HG02571 (cell line): ENCODE data around the gene GDPD3.
"Not testable (repeated sequence)": the region's sequence is repeated elsewhere in the genome, so short reads cannot be mapped to it uniquely, and the experiment has no call there.

ENCODE experiments used
- ATAC-seq: cut with Tn5 transposase; IDR thresholded peaks from one replicate; pipeline ENCODE4 v1.9.1; 2021; ENCODE audit warnings: mild to moderate bottlenecking, moderate library complexity; ENCODE audit not compliant: unreplicated experiment

The GDPD3 gene

DNA sequence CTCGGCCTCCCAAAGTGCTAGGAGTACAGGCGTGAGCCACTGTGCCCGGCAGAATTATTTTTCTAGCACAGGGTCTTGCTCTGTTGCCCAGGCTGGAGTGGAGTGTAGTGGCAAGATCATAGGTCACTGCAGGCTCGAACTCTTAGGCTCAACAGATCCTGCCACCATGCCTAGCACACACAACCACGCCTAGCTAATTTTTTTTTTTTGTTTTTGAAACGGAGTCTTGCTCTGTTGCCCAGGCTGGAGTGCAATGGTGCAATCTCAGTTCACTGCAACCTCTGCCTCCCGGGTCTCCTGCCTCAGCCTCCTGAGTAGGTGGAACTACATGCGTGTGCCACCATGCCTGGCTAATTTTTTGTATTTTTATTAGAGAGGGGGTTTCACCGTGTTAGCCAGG, 12.4 kb upstream of the GDPD3 start:
- not testable (repeated sequence) for ATAC-seq

DNA sequence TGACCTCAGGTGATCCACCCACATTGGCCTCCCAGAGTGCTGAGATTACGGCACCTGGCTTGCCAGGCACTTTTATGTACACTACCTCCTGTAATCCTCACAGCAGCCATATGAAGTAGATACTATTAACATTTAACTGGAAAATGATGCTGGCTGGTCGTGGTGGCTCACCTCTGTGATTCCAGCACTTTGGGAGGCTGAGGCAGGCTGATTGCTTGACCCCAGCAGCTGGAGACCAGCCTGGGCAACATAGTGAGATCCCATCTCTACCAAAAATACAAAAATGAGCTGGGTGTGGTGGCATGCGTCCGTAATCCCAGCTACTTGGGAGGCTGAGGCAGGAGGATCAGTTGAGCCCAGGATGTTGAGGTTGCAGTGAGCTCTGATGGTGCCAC, 11.6 kb upstream of the GDPD3 start:
- ATAC-seq: no peak

DNA sequence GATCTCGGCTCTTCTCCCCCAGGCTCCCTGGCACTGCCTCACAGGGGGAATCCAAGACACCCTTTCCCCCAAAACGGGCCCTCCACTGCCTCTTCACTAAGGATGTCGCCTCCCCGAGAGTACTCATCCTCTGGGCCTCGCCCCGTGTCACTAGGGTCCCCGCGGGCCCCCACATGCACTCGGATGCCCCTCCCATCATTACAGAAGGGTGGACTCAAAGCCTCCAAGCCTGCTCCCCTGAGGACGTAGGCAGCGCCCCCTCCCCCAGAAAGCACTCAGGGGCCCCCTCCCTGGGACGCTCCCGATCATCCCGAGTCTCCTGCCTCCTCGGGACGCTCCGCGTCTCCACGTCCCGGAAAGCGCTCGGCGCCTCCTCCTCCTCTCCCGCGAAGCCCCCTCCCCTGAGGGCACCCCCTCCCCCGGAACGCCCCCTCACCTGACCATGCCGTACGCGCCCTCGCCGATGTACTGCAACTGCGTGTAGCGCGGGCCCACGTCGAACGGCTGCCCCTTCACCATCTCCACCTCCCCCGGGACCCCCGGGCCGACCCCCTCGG, 9.3 kb upstream of the GDPD3 start:
- ATAC-seq: no peak

DNA sequence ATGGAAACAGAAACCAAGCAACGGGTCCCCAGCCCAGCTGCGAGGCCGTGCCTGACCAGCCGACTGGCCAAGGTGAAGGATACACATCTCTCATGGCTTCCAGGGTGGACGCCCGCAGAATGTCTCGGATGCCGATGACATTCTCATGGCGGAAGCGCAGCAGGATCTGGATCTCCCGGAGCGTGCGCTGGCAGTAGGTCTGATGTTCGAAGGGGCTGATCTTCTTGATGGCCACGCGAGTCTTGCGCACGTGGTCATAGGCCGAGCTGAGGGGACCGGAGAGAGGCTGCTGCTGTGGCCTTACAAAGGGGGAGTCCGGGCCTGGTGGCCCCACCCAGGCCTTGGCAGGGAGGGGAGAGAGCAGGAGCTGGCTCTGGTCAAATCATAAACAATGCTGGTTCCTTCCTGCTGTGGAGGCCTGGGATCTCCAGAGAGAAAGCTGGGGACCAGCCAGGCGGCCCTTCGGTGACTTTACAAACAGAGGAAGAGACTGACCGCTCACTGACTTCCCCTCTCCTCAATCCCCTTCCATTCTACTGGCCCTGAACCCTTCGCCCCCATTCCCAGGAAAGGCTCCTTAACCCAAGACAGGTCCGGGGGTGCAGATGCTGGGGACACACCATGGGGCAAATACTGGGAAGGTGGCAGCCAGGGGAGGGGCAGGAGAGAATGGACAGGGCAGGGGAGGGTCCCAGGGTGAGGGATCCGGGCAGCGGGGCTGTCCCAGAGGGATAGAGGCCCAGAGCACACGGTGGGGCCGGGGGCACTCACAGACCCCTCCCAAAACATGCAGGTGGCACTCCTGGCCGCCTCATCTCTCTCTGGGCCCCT, 8.6 kb upstream of the GDPD3 start:
- ATAC-seq: no peak

DNA sequence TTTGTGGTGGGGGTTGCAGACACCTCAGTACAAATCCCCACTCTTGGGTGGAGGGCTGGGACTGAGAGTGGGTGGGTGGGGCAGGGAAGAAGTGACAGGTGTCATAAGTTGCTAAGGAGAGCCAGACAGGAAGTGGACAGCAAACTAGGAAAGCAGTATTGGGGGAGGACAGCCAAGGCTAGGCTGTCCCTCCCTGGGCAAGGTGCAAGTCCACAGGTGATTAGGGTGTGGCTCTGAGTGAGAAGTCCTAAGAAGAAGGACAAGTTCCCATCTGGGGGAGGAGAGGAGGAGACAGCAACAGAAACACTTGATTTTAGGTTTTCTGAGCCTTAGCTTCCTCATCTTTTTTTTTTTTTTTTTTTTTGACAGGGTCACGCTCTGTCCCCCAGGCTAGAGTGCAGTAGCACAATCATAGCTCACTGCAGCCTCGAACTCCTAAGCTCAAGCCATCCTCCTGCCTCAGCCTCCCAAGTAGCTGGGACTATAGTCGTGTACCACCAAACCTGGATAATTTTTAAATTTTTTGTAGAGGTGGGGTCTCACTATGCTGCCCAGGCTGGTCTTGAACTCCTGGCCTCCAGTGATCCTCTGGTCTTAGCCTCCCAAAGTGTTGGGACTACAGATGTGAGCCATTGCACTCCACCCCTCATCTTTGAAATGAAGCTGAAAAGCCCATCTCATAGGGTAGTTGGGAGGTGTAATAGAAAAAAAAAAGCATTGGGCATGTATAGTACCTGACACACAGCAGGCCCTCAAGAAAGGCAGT, 7.2 kb upstream of the GDPD3 start:
- ATAC-seq: no peak

GRCh38 chr16:30119428-30119827, 6.1 kb upstream of the GDPD3 start:
- no peak for ATAC-seq

DNA sequence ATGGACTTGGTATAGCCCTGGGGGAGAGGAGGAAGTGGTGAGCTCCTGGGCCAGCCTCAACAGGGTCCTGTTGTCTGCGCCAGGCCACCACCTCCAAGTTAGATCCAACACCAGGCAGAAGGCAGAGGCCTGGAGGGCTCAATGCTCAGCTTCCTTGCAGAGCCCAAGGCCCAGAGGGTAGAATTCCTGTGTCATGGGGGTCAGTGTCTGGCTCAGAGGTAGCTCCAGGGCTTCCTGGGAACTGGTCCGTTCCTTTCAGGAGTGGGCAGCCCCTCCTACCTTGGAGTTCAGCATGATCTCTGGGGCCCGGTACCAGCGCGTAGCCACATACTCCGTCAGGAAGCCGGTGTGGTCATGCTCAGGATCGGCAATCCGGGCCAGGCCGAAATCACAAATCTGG, 4.4 kb upstream of the GDPD3 start:
- no peak for ATAC-seq

GRCh38 chr16:30116291-30117207, 3.2 kb upstream of the GDPD3 start:
- no peak for ATAC-seq

GRCh38 chr16:30115238-30115637, 1.9 kb upstream of the GDPD3 start:
- ATAC-seq: no peak

DNA sequence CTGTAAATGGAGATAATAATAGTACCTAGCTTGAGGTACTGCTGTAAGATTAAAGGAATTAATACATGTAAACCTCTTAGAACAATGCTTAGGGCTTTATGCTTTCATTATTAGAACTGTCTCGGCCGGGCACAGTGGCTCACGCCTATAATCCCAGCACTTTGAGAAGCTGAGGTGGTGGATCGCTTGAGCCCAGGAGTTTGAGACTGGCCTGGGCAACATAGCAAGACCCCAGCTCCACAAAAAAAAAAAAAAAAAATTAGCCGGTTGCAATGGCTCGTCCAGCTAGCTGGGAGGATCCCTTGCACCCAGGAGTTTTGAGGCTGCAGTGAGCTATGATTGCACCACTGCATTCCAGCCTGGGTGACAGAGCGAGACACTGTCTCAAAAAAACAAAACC, 1.5 kb upstream of the GDPD3 start:
- ATAC-seq: not testable (repeated sequence)

DNA sequence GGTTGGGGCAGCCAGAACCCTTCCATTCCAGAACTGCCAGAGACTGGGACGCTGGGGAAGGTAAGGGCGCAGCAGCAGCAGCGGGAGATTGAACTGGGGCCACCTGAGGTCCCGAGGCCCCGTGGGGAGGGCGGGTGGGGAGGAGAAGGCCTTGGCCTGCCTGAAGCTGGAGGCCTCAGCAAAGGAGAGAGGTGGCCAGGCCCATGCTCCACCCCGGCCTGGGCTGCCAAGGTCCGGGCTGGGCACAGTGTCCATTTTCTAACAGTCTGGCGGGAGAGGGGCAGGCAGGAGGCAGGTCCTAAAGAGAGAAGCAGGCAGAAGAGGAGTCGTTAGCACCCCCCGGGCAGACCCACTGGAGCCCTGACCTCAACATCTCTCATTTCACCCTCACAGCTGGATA, 1.1 kb upstream of the GDPD3 start:
- ATAC-seq: no peak

DNA sequence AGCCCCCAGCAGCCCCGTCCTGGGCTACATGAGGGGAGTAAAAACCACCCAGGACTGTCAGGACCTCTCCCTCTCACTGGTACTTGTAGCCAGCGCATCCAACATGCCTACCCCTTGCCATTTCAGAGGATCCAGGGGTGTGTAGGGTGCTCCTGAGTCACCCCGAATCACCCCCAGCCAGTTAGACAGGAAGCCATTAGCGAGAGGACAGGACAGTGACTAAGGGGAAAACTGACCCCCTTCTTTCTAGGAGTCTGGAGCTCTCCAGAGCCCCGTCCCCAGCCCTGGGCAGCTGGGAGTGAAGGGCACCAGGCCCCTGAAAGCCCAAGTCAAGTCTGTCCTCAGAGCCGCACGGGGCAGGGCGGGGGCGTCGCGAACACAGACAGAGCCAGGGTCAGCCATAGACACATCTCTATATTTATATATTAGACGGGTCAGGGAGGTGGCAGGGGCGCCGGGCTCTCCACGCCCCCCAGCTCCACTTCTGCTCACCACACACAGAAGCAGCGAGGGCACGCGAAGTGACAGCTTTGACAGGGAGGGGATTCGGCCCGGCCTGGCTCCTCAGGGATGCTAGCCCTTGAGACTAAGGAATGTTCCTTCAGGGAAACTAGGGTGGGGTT, 485 bp upstream of the GDPD3 start:
- no peak for ATAC-seq

DNA sequence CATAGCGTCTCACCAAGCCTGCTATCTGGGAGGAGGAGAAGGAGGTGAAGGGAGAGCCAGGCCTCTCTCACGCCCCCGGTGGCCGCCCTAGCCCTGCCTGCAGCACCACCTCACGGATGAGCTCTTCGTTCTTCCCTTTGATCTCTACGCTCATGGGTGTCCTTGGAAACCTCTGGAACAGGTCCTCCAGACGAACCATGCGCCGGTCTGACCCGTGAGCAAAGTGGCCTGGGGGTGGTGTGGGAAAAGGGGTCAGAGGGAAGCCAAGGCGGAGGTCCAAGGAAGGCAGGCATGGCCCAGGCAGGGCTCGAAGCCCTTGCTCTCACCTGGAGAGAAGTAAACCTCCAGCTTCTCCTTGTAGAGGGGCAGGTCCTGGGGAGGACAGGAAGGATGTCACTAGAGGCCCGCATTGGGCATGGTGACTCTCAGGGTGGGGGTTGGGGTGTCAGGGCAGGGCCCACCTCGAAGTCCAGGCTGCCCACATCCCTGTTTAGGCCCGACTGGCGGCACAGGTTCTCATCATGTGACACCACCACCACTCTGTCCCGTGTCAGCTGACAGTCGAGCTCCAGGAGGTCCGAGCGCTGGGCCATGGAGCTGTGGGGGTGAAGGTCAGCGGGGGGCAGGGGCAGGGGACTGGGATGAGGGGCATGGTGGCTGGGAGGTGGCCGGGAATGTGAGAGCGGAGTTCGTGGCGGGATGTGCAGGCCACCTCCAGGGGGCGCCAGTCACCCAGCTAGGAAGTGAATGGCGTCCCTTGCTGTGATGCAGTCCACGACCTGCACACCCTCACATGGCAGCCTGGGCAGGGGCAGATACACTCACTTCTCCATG, 923 bp downstream of the GDPD3 start:
- ATAC-seq: no peak

DNA sequence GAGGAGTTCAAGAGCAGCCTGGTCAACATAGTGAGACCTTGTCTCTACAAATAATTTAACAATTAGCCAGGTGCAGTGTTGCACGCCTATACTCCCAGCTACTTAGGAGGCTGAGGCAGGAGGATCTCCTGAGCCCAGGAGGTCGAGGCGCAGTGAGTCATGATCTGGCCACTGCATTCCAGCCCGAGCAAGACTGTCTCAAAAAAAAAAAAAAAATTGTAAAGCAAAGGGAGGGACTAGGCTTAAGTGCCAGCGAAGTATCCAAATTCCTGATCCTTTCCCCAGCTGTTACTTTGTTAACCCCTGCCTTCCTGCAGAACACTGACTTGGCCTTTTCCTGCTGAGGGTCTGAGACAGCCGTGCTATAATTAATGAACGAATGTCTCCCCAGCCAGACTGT, 2.7 kb downstream of the GDPD3 start:
- no peak for ATAC-seq

DNA sequence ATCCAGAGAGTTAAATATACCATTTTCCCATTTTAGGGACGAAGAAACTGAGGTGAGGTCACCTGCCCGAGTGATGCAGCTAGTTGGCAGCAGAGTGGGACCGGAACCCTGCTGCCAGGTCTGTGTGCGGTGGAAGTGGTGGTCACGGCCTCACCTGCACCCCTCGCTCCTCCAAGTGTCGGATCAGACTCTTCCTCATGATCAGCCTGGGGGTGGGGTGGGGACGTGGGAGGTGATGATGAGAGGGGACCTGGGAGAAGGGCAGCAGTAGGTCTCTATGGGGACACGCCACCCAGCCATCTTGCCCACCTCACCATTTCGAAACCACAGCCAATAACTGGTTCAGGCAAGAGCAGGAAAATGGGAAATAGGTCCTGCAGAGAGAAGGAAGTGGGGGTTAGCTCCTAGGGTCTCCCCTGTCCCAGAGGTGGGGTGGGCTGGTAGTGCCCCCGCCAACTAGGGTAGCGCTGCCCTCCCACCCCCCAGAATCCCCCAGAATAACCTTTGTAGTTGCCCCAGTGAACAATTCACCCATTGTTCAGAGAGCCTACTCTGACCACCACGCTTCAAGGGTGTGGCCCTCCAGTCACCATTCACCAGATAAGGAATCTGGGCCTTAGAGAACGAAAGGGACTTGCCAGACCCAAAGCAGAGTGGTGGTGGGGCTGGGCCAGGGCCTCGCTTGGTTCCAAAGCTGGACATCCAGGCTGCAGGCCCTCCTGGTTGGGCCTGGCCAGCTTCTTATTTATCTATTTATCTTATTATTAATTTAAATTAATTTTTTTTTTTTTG, 5.1 kb downstream of the GDPD3 start:
- no peak for ATAC-seq

- ATAC-seq: no peak
These were observed 8.8 kb downstream of the GDPD3 start for GRCh38 chr16:30104492-30104891.

- no peak for ATAC-seq
These were observed 9.2 kb downstream of the GDPD3 start for GRCh38 chr16:30104090-30104489.

DNA sequence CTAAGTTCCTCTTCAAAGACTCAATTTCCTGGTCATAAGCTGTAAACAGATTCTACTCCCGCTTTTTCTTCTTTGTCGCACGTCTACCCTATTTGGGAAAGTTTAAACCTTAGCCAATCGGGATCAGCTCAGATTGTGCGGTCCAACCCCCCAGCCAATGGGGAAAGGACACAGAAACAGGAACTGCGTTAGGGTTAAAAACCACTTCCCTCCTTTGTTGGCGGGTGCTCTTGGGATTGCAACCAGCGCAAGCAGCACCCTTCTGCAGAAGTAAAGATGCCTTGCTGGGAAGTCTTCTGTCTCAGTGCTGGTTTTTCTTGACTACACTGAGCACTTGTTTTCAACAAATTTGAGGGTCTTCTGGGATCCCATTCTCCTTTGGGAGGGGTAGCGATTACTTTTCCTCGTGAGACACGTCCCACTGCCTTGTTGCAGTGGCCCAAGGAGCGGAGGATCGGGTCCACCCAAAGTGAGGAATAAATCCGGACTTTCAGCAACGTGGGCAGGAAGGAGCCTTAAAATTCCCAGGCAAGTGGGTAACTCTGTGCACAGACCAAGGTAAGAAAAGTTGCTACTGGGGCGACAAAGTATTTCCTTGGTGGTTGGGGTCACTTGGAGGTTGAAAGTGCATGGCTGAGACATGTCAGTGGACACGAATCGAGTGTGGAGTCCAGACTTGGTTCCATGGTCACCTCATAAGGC, 16.3 kb downstream of the GDPD3 start:
- ATAC-seq: no peak
